GM19463 (cell line): ENCODE measurements around the gene B3GNT9.
"Not testable (repeated sequence)": the region's sequence is repeated elsewhere in the genome, so short reads cannot be mapped to it uniquely, and the experiment has no call there.

ENCODE experiments used
- ATAC-seq: cut with Tn5 transposase; IDR thresholded peaks from one replicate; pipeline ENCODE4 v1.9.1; 2021; ENCODE audit warnings: mild to moderate bottlenecking, moderate library complexity; ENCODE audit not compliant: unreplicated experiment

B3GNT9 gene

GRCh38 chr16:67151431-67152097 lies 766 bp upstream of the B3GNT9 start:
- no peak for ATAC-seq

GRCh38 chr16:67150047-67150832 lies 558 bp downstream of the B3GNT9 start:
- peak; percentile 48 for ATAC-seq

- no peak for ATAC-seq
These were observed 1.3 kb downstream of the B3GNT9 start for GRCh38 chr16:67149276-67150046.

- ATAC-seq: no peak
These were observed 2.0 kb downstream of the B3GNT9 start for GRCh38 chr16:67148656-67149275.

- ATAC-seq: no peak
These were observed 2.6 kb downstream of the B3GNT9 start for GRCh38 chr16:67148221-67148620.

GRCh38 chr16:67147437-67148140 lies 3.2 kb downstream of the B3GNT9 start:
- no peak for ATAC-seq

GRCh38 chr16:67146523-67147357 lies 4.1 kb downstream of the B3GNT9 start:
- ATAC-seq: no peak

GRCh38 chr16:67145746-67146145 lies 5.1 kb downstream of the B3GNT9 start:
- no peak for ATAC-seq

GRCh38 chr16:67144943-67145342 lies 5.9 kb downstream of the B3GNT9 start:
- no peak for ATAC-seq

- ATAC-seq: no peak
These were observed 8.5 kb downstream of the B3GNT9 start for GRCh38 chr16:67142342-67142741.

- ATAC-seq: no peak
These were observed 9.4 kb downstream of the B3GNT9 start for GRCh38 chr16:67141391-67141790.

- ATAC-seq: no peak
These were observed 13.2 kb downstream of the B3GNT9 start for GRCh38 chr16:67137605-67138004.

GRCh38 chr16:67129422-67129821 lies 21.4 kb downstream of the B3GNT9 start:
- no peak for ATAC-seq

- ATAC-seq: no peak
These were observed 21.9 kb downstream of the B3GNT9 start for GRCh38 chr16:67128887-67129286.

- no peak for ATAC-seq
These were observed 22.4 kb downstream of the B3GNT9 start for GRCh38 chr16:67128417-67128816.

GRCh38 chr16:67122799-67123198 lies 28.0 kb downstream of the B3GNT9 start:
- ATAC-seq: not testable (repeated sequence)

GRCh38 chr16:67120025-67120424 lies 30.8 kb downstream of the B3GNT9 start:
- no peak for ATAC-seq

GRCh38 chr16:67117716-67118115 lies 33.1 kb downstream of the B3GNT9 start:
- no peak for ATAC-seq

GRCh38 chr16:67116388-67117311 lies 34.1 kb downstream of the B3GNT9 start:
- no peak for ATAC-seq
